ENCODE measurements around the gene LEMD2. TPM values are rescaled to one million over a fixed set of nuclear protein-coding genes. Genes with fewer than 3 reads are reported as not detected.

Gene LEMD2
- total RNA-seq, 1 donor from 2014 or later, result 88.0 TPM

DNA sequence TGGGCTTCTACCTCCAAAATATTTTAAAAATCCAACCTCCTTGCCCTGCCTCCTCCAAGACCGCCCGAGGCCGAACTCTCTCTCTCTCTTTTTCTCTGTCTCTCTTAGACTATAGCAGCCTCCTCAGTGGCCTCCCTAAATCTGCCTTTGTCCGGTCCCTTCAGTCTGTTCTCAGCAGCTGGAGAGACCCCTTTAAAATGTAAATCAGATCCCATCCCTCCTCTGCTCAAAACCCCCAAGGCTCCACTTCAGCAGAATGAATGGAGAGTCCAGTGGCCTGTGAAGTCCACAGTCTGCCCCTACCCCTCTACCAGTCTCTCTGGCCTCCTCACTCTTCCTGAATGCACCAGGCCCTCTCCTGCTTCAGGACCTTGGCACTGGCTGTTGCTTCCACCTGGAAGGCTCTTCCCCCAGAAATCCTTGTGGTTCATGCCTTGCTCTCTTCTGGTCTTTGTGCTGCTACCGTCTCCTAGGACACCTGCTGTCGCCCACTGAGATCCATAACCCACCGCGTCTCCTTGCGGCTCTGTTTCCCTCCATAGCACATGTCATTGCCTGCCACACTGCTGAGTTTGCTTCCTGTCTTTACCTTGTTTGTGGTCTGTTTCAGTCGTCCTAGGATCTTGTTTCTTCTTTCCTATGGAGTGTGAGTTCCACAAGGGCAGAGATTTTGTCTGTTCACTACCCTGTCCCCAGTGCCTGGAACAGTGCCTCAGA is 8.9 kb upstream of the LEMD2 start:
- Mint-ChIP-seq H3K9me3 (no peaks in the 10 kb centered on the region), H3K36me3 (ENCODE audit: low read depth) (no peaks in the 10 kb centered on the region), H3K4me3 (no peak overlapping the region), H3K4me1 (no peaks in the 10 kb centered on the region), H3K27me3 (peaks cover 24% of the 10 kb centered on the region), H3K27ac (no peak overlapping the region)
- CTCF ChIA-PET, result interaction anchor here (0.7 kb wide), 1 partner anchor 26 kb away, joined by 3 read pairs; no protein-coding TSS in a partner anchor
- intact Hi-C loops (cut with micrococcal nuclease), result no loop called here
- DNase-seq, result no peak
- no peak for ATAC-seq (ENCODE audit: low read depth)
- POLR2A ChIA-PET, result no interaction called here
- TF ChIP-seq, protein P1, sequence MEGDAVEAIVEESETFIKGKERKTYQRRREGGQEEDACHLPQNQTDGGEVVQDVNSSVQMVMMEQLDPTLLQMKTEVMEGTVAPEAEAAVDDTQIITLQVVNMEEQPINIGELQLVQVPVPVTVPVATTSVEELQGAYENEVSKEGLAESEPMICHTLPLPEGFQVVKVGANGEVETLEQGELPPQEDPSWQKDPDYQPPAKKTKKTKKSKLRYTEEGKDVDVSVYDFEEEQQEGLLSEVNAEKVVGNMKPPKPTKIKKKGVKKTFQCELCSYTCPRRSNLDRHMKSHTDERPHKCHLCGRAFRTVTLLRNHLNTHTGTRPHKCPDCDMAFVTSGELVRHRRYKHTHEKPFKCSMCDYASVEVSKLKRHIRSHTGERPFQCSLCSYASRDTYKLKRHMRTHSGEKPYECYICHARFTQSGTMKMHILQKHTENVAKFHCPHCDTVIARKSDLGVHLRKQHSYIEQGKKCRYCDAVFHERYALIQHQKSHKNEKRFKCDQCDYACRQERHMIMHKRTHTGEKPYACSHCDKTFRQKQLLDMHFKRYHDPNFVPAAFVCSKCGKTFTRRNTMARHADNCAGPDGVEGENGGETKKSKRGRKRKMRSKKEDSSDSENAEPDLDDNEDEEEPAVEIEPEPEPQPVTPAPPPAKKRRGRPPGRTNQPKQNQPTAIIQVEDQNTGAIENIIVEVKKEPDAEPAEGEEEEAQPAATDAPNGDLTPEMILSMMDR (IDR thresholded peaks at IDR 0.05), result no peak

DNA sequence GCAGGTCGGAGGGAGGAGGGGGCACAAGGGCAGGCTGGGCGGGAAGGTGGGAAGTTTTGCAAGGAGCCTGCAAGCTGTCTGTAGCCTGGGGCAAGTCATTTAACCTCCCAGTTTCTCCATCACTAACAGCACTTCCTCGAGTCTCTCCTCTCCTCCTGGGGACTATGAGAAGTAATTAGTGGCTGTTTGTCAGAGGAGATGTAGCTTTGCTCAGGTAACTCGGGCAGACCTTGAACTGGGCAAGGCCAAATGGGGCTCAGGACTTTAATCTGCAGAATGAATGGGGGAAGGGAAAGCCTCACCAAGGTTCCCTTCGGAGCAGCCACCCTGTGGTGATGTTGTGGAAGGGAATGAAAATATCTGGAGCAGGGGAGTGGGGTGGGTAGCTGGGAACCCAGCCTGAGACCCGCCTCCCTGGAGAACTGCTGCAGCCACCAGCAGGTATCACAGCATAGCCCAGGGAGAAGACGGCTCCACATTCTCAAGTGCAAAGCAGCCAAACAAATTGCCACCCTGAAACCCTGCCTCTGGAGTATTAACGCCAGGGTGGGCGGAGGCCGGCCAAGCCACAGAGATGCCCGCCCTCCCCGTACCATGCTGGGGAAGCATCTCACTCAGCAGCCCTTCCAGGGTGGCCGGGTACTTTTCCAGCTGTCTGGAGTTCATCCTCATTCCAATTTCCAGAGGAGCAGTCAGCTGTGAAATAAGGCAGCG is 6.1 kb upstream of the LEMD2 start:
- Mint-ChIP-seq H3K4me1 (no peaks in the 10 kb centered on the region), H3K4me3 (no peak overlapping the region), H3K27me3 (peaks cover 24% of the 10 kb centered on the region), H3K27ac (no peak overlapping the region), H3K9me3 (no peaks in the 10 kb centered on the region), H3K36me3 (ENCODE audit: low read depth) (no peaks in the 10 kb centered on the region)
- TF ChIP-seq, protein P1 (IDR thresholded peaks at IDR 0.05), result no peak
- ATAC-seq (ENCODE audit: low read depth) (no peak), DNase-seq (no peak)
- POLR2A ChIA-PET, result no interaction called here
- CTCF ChIA-PET, result interaction anchor here (1.4 kb wide), 1 partner anchor 24 kb away, joined by 3 read pairs; no protein-coding TSS in a partner anchor
- intact Hi-C loops (cut with micrococcal nuclease), result no loop called here

DNA sequence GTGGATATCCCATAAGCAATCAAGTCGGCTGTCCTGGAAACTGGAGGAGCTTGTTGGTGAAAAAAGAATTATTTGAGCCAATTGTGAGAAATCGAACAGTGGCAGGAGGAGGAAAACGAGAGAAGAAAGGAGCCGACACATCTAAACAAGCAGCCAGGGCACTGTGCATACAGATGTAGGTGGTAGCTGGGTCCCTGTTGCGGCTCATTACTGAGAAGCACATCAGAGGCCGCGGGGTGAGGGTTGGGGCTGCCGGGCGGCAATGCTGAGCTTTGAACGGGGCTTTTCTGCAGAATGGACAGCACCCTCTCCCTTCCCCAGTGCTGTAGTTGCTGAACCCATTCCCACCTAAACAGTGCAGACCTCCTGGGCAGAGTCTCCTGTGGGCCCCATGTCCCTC is 4.1 kb upstream of the LEMD2 start:
- no peak for DNase-seq
- H3K4me3 Mint-ChIP-seq, result no peak overlapping the region
- no peak for ATAC-seq (ENCODE audit: low read depth)
- intact Hi-C loops (cut with micrococcal nuclease), result no loop called here
- H3K27ac Mint-ChIP-seq, result no peak overlapping the region
- H3K9me3 Mint-ChIP-seq, result no peaks in the 10 kb centered on the region
- peaks cover 10% of the 10 kb centered on the region for H3K27me3 Mint-ChIP-seq
- TF ChIP-seq, protein P1 (IDR thresholded peaks at IDR 0.05), result no peak
- CTCF ChIA-PET, result no interaction called here
- POLR2A ChIA-PET, result no interaction called here
- H3K4me1 Mint-ChIP-seq, result peaks cover 9% of the 10 kb centered on the region
- H3K36me3 Mint-ChIP-seq (ENCODE audit: low read depth), result peaks cover 1% of the 10 kb centered on the region

DNA sequence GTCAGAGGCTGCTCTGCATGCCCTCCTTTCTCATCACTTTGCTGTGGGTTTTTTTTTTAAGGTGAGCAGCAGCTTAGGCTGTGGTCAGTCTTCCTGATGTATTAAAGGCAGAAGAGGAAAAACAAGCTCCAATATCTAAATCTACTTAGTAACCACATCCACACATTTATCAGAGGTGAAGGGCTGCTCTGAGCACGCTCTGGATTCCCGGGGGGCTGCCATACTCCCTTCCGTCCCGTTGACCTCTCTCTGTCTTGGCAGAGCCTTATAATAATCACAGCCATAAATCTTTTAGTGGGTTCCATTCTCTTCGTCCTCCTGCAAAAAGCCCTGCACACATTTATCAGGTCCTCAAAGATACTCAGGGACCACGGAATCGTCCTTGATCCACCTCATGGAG is 2.7 kb upstream of the LEMD2 start:
- Mint-ChIP-seq H3K4me3 (no peak overlapping the region), H3K27ac (no peak overlapping the region), H3K9me3 (no peaks in the 10 kb centered on the region), H3K36me3 (ENCODE audit: low read depth) (peaks cover 3% of the 10 kb centered on the region), H3K4me1 (peaks cover 23% of the 10 kb centered on the region), H3K27me3 (peaks cover 3% of the 10 kb centered on the region)
- ATAC-seq (ENCODE audit: low read depth), result no peak
- POLR2A ChIA-PET, result no interaction called here
- TF ChIP-seq, protein P1 (IDR thresholded peaks at IDR 0.05), result no peak
- CTCF ChIA-PET, result interaction anchor here (1.3 kb wide), 1 partner anchor 20 kb away, joined by 3 read pairs; no protein-coding TSS in a partner anchor
- no peak for DNase-seq
- intact Hi-C loops (cut with micrococcal nuclease), result no loop called here

DNA sequence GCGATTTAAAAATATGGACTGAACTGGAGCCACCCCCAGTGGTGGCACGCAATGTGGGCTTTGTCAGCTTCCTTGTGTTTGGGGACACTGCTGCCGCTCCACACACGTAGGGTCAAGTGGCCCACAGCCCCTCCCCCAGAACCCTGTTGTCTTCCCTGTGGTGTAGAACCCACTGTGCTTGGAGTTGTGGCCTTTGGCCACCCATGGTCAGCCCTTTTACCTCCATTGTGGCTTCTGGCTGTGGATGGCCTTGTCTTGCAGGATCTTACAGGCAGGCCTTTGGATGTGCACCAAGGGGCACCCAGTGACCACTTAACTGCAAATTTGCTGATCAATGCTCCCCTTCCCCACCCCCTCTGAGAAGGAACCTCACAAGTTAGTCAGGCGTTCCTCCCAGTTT is 2.0 kb upstream of the LEMD2 start:
- Mint-ChIP-seq H3K4me3 (no peak overlapping the region), H3K27ac (no peak overlapping the region), H3K27me3 (no peaks in the 10 kb centered on the region), H3K9me3 (no peaks in the 10 kb centered on the region), H3K4me1 (peaks cover 30% of the 10 kb centered on the region), H3K36me3 (ENCODE audit: low read depth) (peaks cover 8% of the 10 kb centered on the region)
- TF ChIP-seq, protein P1 (IDR thresholded peaks at IDR 0.05), result no peak
- no peak for ATAC-seq (ENCODE audit: low read depth)
- POLR2A ChIA-PET, result no interaction called here
- CTCF ChIA-PET, result interaction anchor here (1.3 kb wide), 1 partner anchor 19 kb away, joined by 3 read pairs; no protein-coding TSS in a partner anchor
- no peak for DNase-seq
- intact Hi-C loops (cut with micrococcal nuclease), result no loop called here

All from activated B cell treated with CpG ODN at 0.5 μM for 24 hours (primary cell).